Testis (tissue), 3 donors: ENCODE results near the gene FBXL7. TPM values are rescaled to one million over a fixed set of nuclear protein-coding genes. Genes with fewer than 3 reads are reported as not detected.

ENCODE experiments used
- DNase-seq: peaks from one replicate; pipeline ENCODE4 v3.0.0-alpha.2; 2019
- H3K27ac ChIP-seq, 2 donors: fragments of 200-600 bp; sonication (generic); one replicate each; pipeline ENCODE4 v1.5.1; 2019
- H3K27me3 ChIP-seq: fragments of 200-600 bp; sonication (generic); one replicate; pipeline ENCODE4 v1.5.1; 2019
- H3K36me3 ChIP-seq: fragments of 200-600 bp; sonication (generic); one replicate; pipeline ENCODE4 v1.5.1; 2017; ENCODE audit warnings: low read depth; ENCODE audit errors: missing control alignments
- H3K4me1 ChIP-seq: fragments of 200-600 bp; sonication (generic); one replicate; pipeline ENCODE4 v1.5.1; 2019
- H3K4me3 ChIP-seq, 2 donors: fragments of 200-600 bp; sonication (generic); one replicate each; pipeline ENCODE4 v1.5.1; 2017 to 2019
- H3K9me3 ChIP-seq: fragments of 200-600 bp; sonication (generic); one replicate; pipeline ENCODE4 v1.5.1; 2017
- CTCF ChIP-seq, 3 experiments: fragments of 450-650 bp in 2 of 3; fragments of 200-600 bp in 1 of 3; sonication (generic) in 1 of 3; IDR thresholded peaks; one replicate each; pipeline ENCODE4 v1.5.1; 2016 to 2019; ENCODE audit warnings: antibody characterized with exemption in 3 of 3, mild to moderate bottlenecking in 2 of 3, moderate library complexity in 1 of 3
- POLR2A ChIP-seq: fragments of 450-650 bp; IDR thresholded peaks from one replicate; pipeline ENCODE4 v1.6.1; 2017; ENCODE audit warnings: antibody characterized with exemption, mild to moderate bottlenecking, moderate library complexity
- WGBS, 2 donors: methylation state at CpG; one replicate each; pipeline ENCODE4 v1.1.5; 2018; 5-methylcytosine and 5-hydroxymethylcytosine counted together
- intact Hi-C: fragments of 100-400 bp; cut with DNase I; formaldehyde crosslinking; loops from one replicate; pipeline ENCODE4 v1.15.1; 2023; ENCODE audit warnings: low total_unique reads
- polyA plus RNA-seq: library from polyadenylated mRNA; stranded (reverse); fragments of 350-450 nt; fragmentation: Illumina TruSeq; extraction: RNeasy Lipid Tissue Mini Kit (QIAGEN cat#74804); gene quantifications from one replicate; pipeline ENCODE4 v1.2.3, GENCODE V29; 2014; ENCODE audit warnings: low read depth, low replicate concordance; ENCODE audit not compliant: insufficient read depth
- total RNA-seq, 2 donors: library from RNA; depleted of rRNA; stranded (reverse); fragments of >200 nt; gene quantifications; one replicate each; pipeline ENCODE4 v1.2.3, GENCODE V29; 2016

The FBXL7 gene
- total and polyA plus RNA-seq, 3 donors from 2014 or later: 9.8 to 17.3 (median 15.2) TPM

GRCh38 chr5:15637886-15638285 is 137.9 kb downstream of the FBXL7 start:
- intact Hi-C loops: no loop called here
- WGBS, 2 donors: 65 to 71% methylated on average over 2 of the region's 2 CpGs
- Histone ChIP-seq H3K4me3 (no peak overlapping the region), H3K36me3 (no peaks in the 10 kb centered on the region), H3K27me3 (no peaks in the 10 kb centered on the region), H3K9me3 (no peaks in the 10 kb centered on the region), H3K4me1 (peaks cover 3% of the 10 kb centered on the region), H3K27ac (no peak overlapping the region)
- no peak for DNase-seq
- TF ChIP-seq CTCF (IDR thresholded peaks at IDR 0.05) (no peak), POLR2A (no peak)

GRCh38 chr5:15638296-15638695 is 138.3 kb downstream of the FBXL7 start:
- 95 to 99% methylated on average over 6 of the region's 6 CpGs for WGBS, 2 donors
- no peak for DNase-seq

GRCh38 chr5:15639288-15639687 is 139.3 kb downstream of the FBXL7 start:
- intact Hi-C loops: no loop called here

More at GRCh38 chr5:15638296-15638695, 138.3 kb downstream of the FBXL7 start:
- TF ChIP-seq CTCF (IDR thresholded peaks at IDR 0.05) (no peak), POLR2A (no peak)
- H3K9me3 ChIP-seq: no peaks in the 10 kb centered on the region
- no peak overlapping the region for H3K4me3 ChIP-seq
- no peak overlapping the region for H3K27ac ChIP-seq
- intact Hi-C loops: no loop called here
- no peaks in the 10 kb centered on the region for H3K27me3 ChIP-seq
- H3K36me3 ChIP-seq: no peaks in the 10 kb centered on the region
- H3K4me1 ChIP-seq: peaks cover 4% of the 10 kb centered on the region

GRCh38 chr5:15640116-15640515 is 140.1 kb downstream of the FBXL7 start:
- H3K4me3 ChIP-seq: no peak overlapping the region
- TF ChIP-seq CTCF (IDR thresholded peaks at IDR 0.05): no peak
- no peak for TF ChIP-seq POLR2A
- no peak for DNase-seq
- intact Hi-C loops: no loop called here
- no peaks in the 10 kb centered on the region for H3K9me3 ChIP-seq
- H3K27me3 ChIP-seq: no peaks in the 10 kb centered on the region
- H3K36me3 ChIP-seq: no peaks in the 10 kb centered on the region
- no peak overlapping the region for H3K27ac ChIP-seq
- 88 to 92% methylated on average over 5 of the region's 5 CpGs for WGBS, 2 donors
- H3K4me1 ChIP-seq: peaks cover 10% of the 10 kb centered on the region

More at GRCh38 chr5:15639288-15639687, 139.3 kb downstream of the FBXL7 start:
- no peaks in the 10 kb centered on the region for H3K36me3 ChIP-seq
- H3K27ac ChIP-seq: no peak overlapping the region
- no peak for DNase-seq
- peaks cover 10% of the 10 kb centered on the region for H3K4me1 ChIP-seq
- WGBS, 2 donors: 43 to 74% methylated on average over 2 of the region's 2 CpGs
- no peaks in the 10 kb centered on the region for H3K9me3 ChIP-seq
- TF ChIP-seq POLR2A: no peak
- TF ChIP-seq CTCF (IDR thresholded peaks at IDR 0.05): no peak
- H3K4me3 ChIP-seq: no peak overlapping the region
- no peaks in the 10 kb centered on the region for H3K27me3 ChIP-seq

GRCh38 chr5:15643731-15644130 is 143.8 kb downstream of the FBXL7 start:
- Histone ChIP-seq H3K9me3 (no peaks in the 10 kb centered on the region), H3K4me3 (no peak overlapping the region), H3K36me3 (no peaks in the 10 kb centered on the region), H3K27me3 (no peaks in the 10 kb centered on the region), H3K4me1 (peaks cover 10% of the 10 kb centered on the region), H3K27ac (no peak overlapping the region)
- 56 to 63% methylated on average over 3 of the region's 3 CpGs for WGBS, 2 donors
- no peak for DNase-seq
- intact Hi-C loops: no loop called here
- TF ChIP-seq POLR2A: no peak
- TF ChIP-seq CTCF (IDR thresholded peaks at IDR 0.05): no peak
